H1 (cell line): Measurements from ENCODE around the gene IDH2. TPM values are rescaled to one million over a fixed set of nuclear protein-coding genes. Genes with fewer than 3 reads are reported as not detected.
A peak's percentile ranks its signal among the peaks of the same experiment; 100 is the strongest.

ENCODE experiments used
- CTCF ChIA-PET: fragments of 300-600 bp; sonication (Branson Sonifier 250); formaldehyde crosslinking; loops from one replicate; lab custom pipeline; 2021; ENCODE audit not compliant: partially characterized antibody; lab: Charles Lee
- POLR2A ChIA-PET: fragments of 300-600 bp; sonication (Branson Sonifier 250); formaldehyde crosslinking; loops from one replicate; lab custom pipeline; 2021; ENCODE audit warnings: inconsistent platforms; ENCODE audit not compliant: partially characterized antibody; lab: Charles Lee
- DNase-seq, 2 experiments: peaks; one replicate each; pipeline versions ENCODE4 v3.0.0 to v3.0.0-alpha.2; 2010 to 2022; ENCODE audit warnings: low spot score in 2 of 2, low read depth in 1 of 2, mixed read lengths in 1 of 2
- FAIRE-seq: peaks from 2 replicates; lab custom pipeline; 2011; peaks lifted over from hg19 to GRCh38; lab: Jason Lieb, UNC
- H2AFZ ChIP-seq: 2 replicates; pipeline ENCODE4 v1.8.1; 2012; ENCODE audit warnings: low read length, inconsistent platforms
- H2AK5ac ChIP-seq: 2 replicates; pipeline ENCODE4 v1.6.1; 2013; ENCODE audit warnings: low read depth, low read length
- H2BK120ac ChIP-seq: replicated peaks from 2 replicates; pipeline ENCODE3; 2013; ENCODE audit warnings: low read depth, low read length, inconsistent platforms
- H2BK12ac ChIP-seq: 2 replicates; pipeline ENCODE4 v1.6.1; 2013; ENCODE audit warnings: low read depth, low read length
- H2BK15ac ChIP-seq: 2 replicates; pipeline ENCODE4 v1.6.1; 2013; ENCODE audit warnings: low read length
- H2BK20ac ChIP-seq: 2 replicates; pipeline ENCODE4 v1.6.1; 2013; ENCODE audit warnings: low read length
- H2BK5ac ChIP-seq: 2 replicates; pipeline ENCODE4 v1.6.1; 2013; ENCODE audit warnings: low read depth, low read length
- H3K14ac ChIP-seq: 2 replicates; pipeline ENCODE4 v1.6.1; 2013; ENCODE audit warnings: inconsistent platforms; ENCODE audit not compliant: insufficient read length
- H3K18ac ChIP-seq: 2 replicates; pipeline ENCODE4 v1.6.1; 2013; ENCODE audit warnings: low read length; ENCODE audit errors: extremely low read depth
- H3K23ac ChIP-seq: 2 replicates; pipeline ENCODE4 v1.6.1; 2013; ENCODE audit warnings: inconsistent platforms; ENCODE audit not compliant: insufficient read length
- H3K23me2 ChIP-seq: 2 replicates; pipeline ENCODE4 v1.6.1; 2013; ENCODE audit warnings: low read depth, low read length
- H3K27ac ChIP-seq: 2 replicates; pipeline ENCODE4 v1.6.1; 2011; ENCODE audit warnings: low read depth, low read length, inconsistent platforms
- H3K27me3 ChIP-seq, 4 experiments: replicated peaks in 1 of 4; 1 replicate in 1 of 4; 2 replicates in 3 of 4; pipeline versions ENCODE4 v1.6.1 to v1.8.1; 2011 to 2013; ENCODE audit warnings: low read length in 3 of 4, mild to moderate bottlenecking in 3 of 4, inconsistent platforms in 2 of 4, mixed read lengths in 2 of 4, moderate library complexity in 1 of 4; ENCODE audit not compliant: control insufficient read depth in 3 of 4, insufficient read depth in 3 of 4; ENCODE audit errors: extremely low read depth in 1 of 4
- H3K36me3 ChIP-seq, 4 experiments: 2 replicates each; pipeline versions ENCODE4 v1.6.1 to v1.8.1; 2011 to 2013; ENCODE audit warnings: mild to moderate bottlenecking in 4 of 4, low read length in 3 of 4, moderate library complexity in 2 of 4, control low read depth in 1 of 4, inconsistent platforms in 1 of 4; ENCODE audit not compliant: insufficient read depth in 4 of 4, control insufficient read depth in 2 of 4
- H3K4ac ChIP-seq: replicated peaks from 2 replicates; pipeline ENCODE3; 2013; ENCODE audit warnings: low read length, low read depth, mixed read lengths, inconsistent platforms; ENCODE audit not compliant: insufficient read length
- H3K4me1 ChIP-seq, 4 experiments: replicated peaks in 1 of 4; 1 replicate in 1 of 4; 2 replicates in 3 of 4; pipeline versions ENCODE4 v1.6.1 to v1.8.1; 2011 to 2013; ENCODE audit warnings: low read length in 3 of 4, inconsistent platforms in 2 of 4, mixed read lengths in 1 of 4; ENCODE audit not compliant: insufficient read depth in 4 of 4, control insufficient read depth in 3 of 4
- H3K4me2 ChIP-seq, 2 experiments: 2 replicates each; pipeline versions ENCODE4 v1.6.1 to v1.8.1; 2011 to 2013; ENCODE audit warnings: low read depth in 2 of 2, low read length in 2 of 2, control low read depth in 1 of 2, inconsistent platforms in 1 of 2, mild to moderate bottlenecking in 1 of 2; ENCODE audit not compliant: insufficient read depth in 1 of 2
- H3K4me3 ChIP-seq, 4 experiments: fragments of 200-600, 300-600 bp in 1 of 4; sonication (generic), shearing (Covaris generic), sonication (Bioruptor Twin) in 1 of 4; 2 replicates each; pipeline versions ENCODE4 v1.5.1 to v1.8.1; 2011 to 2016; ENCODE audit warnings: low read length in 4 of 4, low read depth in 3 of 4, control low read depth in 2 of 4, inconsistent platforms in 2 of 4, mild to moderate bottlenecking in 2 of 4, mixed read lengths in 1 of 4, moderate library complexity in 1 of 4; ENCODE audit not compliant: insufficient read depth in 2 of 4; ENCODE audit errors: extremely low read depth in 1 of 4
- H3K56ac ChIP-seq: replicated peaks from 2 replicates; pipeline ENCODE3; 2013; ENCODE audit warnings: low read depth, mild to moderate bottlenecking, mixed read lengths, low read length, inconsistent platforms; ENCODE audit not compliant: insufficient read length
- H3K79me1 ChIP-seq: 2 replicates; pipeline ENCODE4 v1.6.1; 2013; ENCODE audit warnings: low read depth, low read length, control low read depth
- H3K79me2 ChIP-seq, 2 experiments: 2 replicates each; pipeline versions ENCODE4 v1.6.1 to v1.8.1; 2012 to 2013; ENCODE audit warnings: low read length in 2 of 2, mild to moderate bottlenecking in 2 of 2, inconsistent platforms in 1 of 2; ENCODE audit not compliant: insufficient read depth in 2 of 2, control insufficient read depth in 1 of 2
- H3K9ac ChIP-seq, 4 experiments: replicated peaks in 1 of 4; 1 replicate in 1 of 4; 2 replicates in 3 of 4; pipeline versions ENCODE4 v1.6.1 to v1.8.1; 2011 to 2013; ENCODE audit warnings: low read depth in 3 of 4, low read length in 3 of 4, control low read depth in 2 of 4, mild to moderate bottlenecking in 2 of 4, moderate library complexity in 2 of 4, inconsistent platforms in 1 of 4; ENCODE audit errors: extremely low read depth in 1 of 4
- H3K9me3 ChIP-seq, 2 experiments: 2 replicates each; pipeline versions ENCODE4 v1.6.1 to v1.8.1; 2012 to 2013; ENCODE audit warnings: mild to moderate bottlenecking in 2 of 2, moderate library complexity in 2 of 2, control low read depth in 1 of 2, inconsistent platforms in 1 of 2, low read depth in 1 of 2, low read length in 1 of 2, mixed read lengths in 1 of 2; ENCODE audit not compliant: insufficient read depth in 2 of 2
- H4K20me1 ChIP-seq, 2 experiments: replicated peaks in 1 of 2; 2 replicates each; pipeline versions ENCODE3 to v1.8.1; 2011 to 2013; ENCODE audit warnings: inconsistent platforms in 2 of 2, low read length in 2 of 2, mild to moderate bottlenecking in 1 of 2; ENCODE audit not compliant: insufficient read depth in 2 of 2, control insufficient read depth in 1 of 2
- H4K5ac ChIP-seq: 2 replicates; pipeline ENCODE4 v1.6.1; 2013; ENCODE audit warnings: low read length, low read depth, mixed read lengths, inconsistent platforms; ENCODE audit not compliant: insufficient read length
- H4K8ac ChIP-seq: 2 replicates; pipeline ENCODE4 v1.8.0; 2013; ENCODE audit warnings: mild to moderate bottlenecking, moderate library complexity, low read length, inconsistent platforms; ENCODE audit not compliant: insufficient read depth; ENCODE audit errors: extremely low read depth
- H4K91ac ChIP-seq: replicated peaks from 2 replicates; pipeline ENCODE3; 2013; ENCODE audit warnings: low read length, mixed read lengths, inconsistent platforms; ENCODE audit not compliant: insufficient read length
- GTF2F1 ChIP-seq: IDR thresholded peaks from 2 replicates; pipeline ENCODE4 v1.6.1; 2012; ENCODE audit warnings: low read depth, low read length, improper control_type of control experiment, borderline replicate concordance
- KDM4A ChIP-seq: IDR thresholded peaks from one replicate; pipeline ENCODE4 v1.7.1; 2012; ENCODE audit warnings: low read depth, mild to moderate bottlenecking, moderate library complexity, low read length, inconsistent platforms; ENCODE audit not compliant: severe bottlenecking
- PHF8 ChIP-seq: fragments of 200-600 bp; sonication (generic); conservative IDR thresholded peaks from 2 replicates; pipeline ENCODE4 v1.7.1; 2012; ENCODE audit warnings: low read depth, mild to moderate bottlenecking, inconsistent platforms, low read length, moderate library complexity
- RAD21 ChIP-seq, 2 experiments: IDR thresholded peaks in 1 of 2; conservative IDR thresholded peaks in 1 of 2; 2 replicates each; pipeline ENCODE4 v1.6.1; 2011; ENCODE audit warnings: low read depth in 2 of 2, low read length in 2 of 2, improper control_type of control experiment in 1 of 2, inconsistent platforms in 1 of 2, mild to moderate bottlenecking in 1 of 2, moderate library complexity in 1 of 2
- TAF1 ChIP-seq: IDR thresholded peaks from 2 replicates; pipeline ENCODE4 v1.6.1; 2011; ENCODE audit warnings: mild to moderate bottlenecking, low read depth, low read length
- TCF12 ChIP-seq: IDR thresholded peaks from 2 replicates; pipeline ENCODE4 v1.6.1; 2011; ENCODE audit warnings: low read depth, mild to moderate bottlenecking, low read length
- WGBS, 2 experiments: shearing (Covaris generic) in 1 of 2; methylation state at CpG; one replicate each; pipeline versions ENCODE4 v1.1.6 to v1.1.7; 2013 to 2015; ENCODE audit warnings: low lambda C conversion rate in 2 of 2, mixed read lengths in 2 of 2, inconsistent platforms in 1 of 2, low coverage in 1 of 2, missing lambda C conversion rate in 1 of 2; ENCODE audit not compliant: insufficient replicate concordance in 2 of 2, insufficient coverage in 1 of 2, insufficient read length in 1 of 2; ENCODE audit errors: extremely low coverage in 1 of 2, missing lambda C conversion rate in 1 of 2; 5-methylcytosine and 5-hydroxymethylcytosine counted together
- polyA plus RNA-seq, 7 experiments: library from polyadenylated mRNA; depleted of rRNA in 3 of 7; stranded (reverse) in 5 of 7; unstranded in 2 of 7; fragments of >200 nt in 5 of 7; fragments of 200-250 nt in 2 of 7; gene quantifications; 1 replicate in 5 of 7; 2 replicates in 1 of 7; 4 replicates in 1 of 7; pipeline versions ENCODE4 v1.2.1 to v1.2.3, GENCODE V29; 2011 to 2013; ENCODE audit warnings: missing spikeins in 2 of 7, mixed read lengths in 2 of 7
- total RNA-seq: library from RNA; stranded (reverse); fragmentation: NEBNext Ultra II Directional; extraction: Animal tissue kit (Norgen Biotek cat#: 25700); gene quantifications from 2 replicates; pipeline ENCODE4 v1.2.1, GENCODE V29; 2021
- TF ChIP-seq, protein P1 (sequence below), 3 experiments: IDR thresholded peaks; 1 replicate in 2 of 3; 2 replicates in 1 of 3; pipeline versions ENCODE4 v1.5.1 to v1.6.1; 2011; ENCODE audit warnings: low read length in 3 of 3, mild to moderate bottlenecking in 3 of 3, inconsistent platforms in 2 of 3, low read depth in 1 of 3, moderate library complexity in 1 of 3; ENCODE audit not compliant: insufficient read depth in 1 of 3; ENCODE audit errors: control extremely low read depth in 1 of 3
- TF ChIP-seq, protein P2 (sequence below): IDR thresholded peaks from 2 replicates; pipeline ENCODE4 v1.6.1; 2011; ENCODE audit warnings: low read depth, mild to moderate bottlenecking, low read length; ENCODE audit not compliant: insufficient read depth
- TF ChIP-seq, protein P3 (sequence below): IDR thresholded peaks from 2 replicates; pipeline ENCODE4 v1.6.1; 2012; ENCODE audit warnings: inconsistent platforms

The IDH2 gene
- total and polyA plus RNA-seq, 2 of the 8 experiments (the other 6 are each of a cell fraction or from before 2014, with no cell fraction given), result 64.2 to 84.6 TPM

DNA sequence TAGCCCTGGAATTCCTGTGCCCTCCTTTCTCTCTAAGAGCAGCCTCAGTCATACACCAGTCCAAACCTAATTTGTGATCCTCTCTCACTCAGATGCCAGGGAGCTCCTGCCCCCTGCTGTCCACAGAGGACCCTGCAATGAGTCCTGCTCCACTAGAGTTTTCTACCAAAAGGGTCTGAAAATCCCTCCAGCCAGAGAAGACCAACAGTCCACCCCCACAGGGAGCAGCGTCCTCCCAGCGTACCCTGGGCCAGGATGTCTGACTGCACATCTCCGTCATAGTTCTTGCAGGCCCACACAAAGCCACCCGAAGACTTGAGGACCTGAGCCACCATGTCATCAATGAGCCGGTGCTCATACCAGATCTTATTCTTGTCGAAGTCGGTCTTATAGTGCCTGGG, 15.4 kb downstream of the IDH2 start:
- no peak overlapping the region for H3K56ac ChIP-seq
- H2BK20ac ChIP-seq, result no peak overlapping the region
- no peak overlapping the region for H3K14ac ChIP-seq
- peaks cover 0 to 5% (median 2%) of the 10 kb centered on the region in 4 experiments; a peak in 3 of 7 replicates for H3K4me1 ChIP-seq
- 71% methylated on average over 7 of the region's 7 CpGs; no CpG with 5 or more reads in 1 of the 2 experiments for WGBS, 2 experiments
- H4K20me1 ChIP-seq, result peaks cover 0 to 6% of the 10 kb centered on the region in 2 experiments
- peaks cover 2 to 14% (median 6%) of the 10 kb centered on the region in 4 experiments; a peak in 5 of 8 replicates for H3K36me3 ChIP-seq
- no peaks in the 10 kb centered on the region for H3K23me2 ChIP-seq
- CTCF ChIA-PET, result interaction anchor here (0.9 to 10.4 kb wide), 28 partner anchors 10 to 325 kb away, joined by 3 to 99 read pairs (median 6); partner anchors contain the start of genes AP3S2, IDH2 and ZNF710
- no peak overlapping the region for H4K8ac ChIP-seq
- no peaks in the 10 kb centered on the region for H3K9me3 ChIP-seq
- H2BK120ac ChIP-seq, result no peak overlapping the region
- no peak overlapping the region for H2BK12ac ChIP-seq
- no peak overlapping the region for H3K9ac ChIP-seq
- H4K91ac ChIP-seq, result no peak overlapping the region
- H3K79me1 ChIP-seq, result no peaks in the 10 kb centered on the region
- H3K4ac ChIP-seq, result no peak overlapping the region
- DNase-seq (peak in 1 of 2 experiments; percentile 75), FAIRE-seq (no peak)
- no peaks in the 10 kb centered on the region for H3K79me2 ChIP-seq
- POLR2A ChIA-PET, result interaction anchor here (0.8 to 1.6 kb wide), 4 partner anchors 11 to 193 kb away, joined by 3 to 4 read pairs (median 4); partner anchors contain the start of gene AP3S2
- H3K27ac ChIP-seq, result no peak overlapping the region
- H3K4me2 ChIP-seq, result no peak overlapping the region
- H2AK5ac ChIP-seq, result no peak overlapping the region
- H3K18ac ChIP-seq, result no peak overlapping the region
- H2BK5ac ChIP-seq, result no peak overlapping the region
- no peak overlapping the region for H2BK15ac ChIP-seq
- no peak overlapping the region for H4K5ac ChIP-seq
- no peak overlapping the region for H3K23ac ChIP-seq
- no peak overlapping the region for H3K4me3 ChIP-seq
- no peaks in the 10 kb centered on the region for H3K27me3 ChIP-seq
- H2AFZ ChIP-seq, result no peak overlapping the region
- TF ChIP-seq, protein P1, sequence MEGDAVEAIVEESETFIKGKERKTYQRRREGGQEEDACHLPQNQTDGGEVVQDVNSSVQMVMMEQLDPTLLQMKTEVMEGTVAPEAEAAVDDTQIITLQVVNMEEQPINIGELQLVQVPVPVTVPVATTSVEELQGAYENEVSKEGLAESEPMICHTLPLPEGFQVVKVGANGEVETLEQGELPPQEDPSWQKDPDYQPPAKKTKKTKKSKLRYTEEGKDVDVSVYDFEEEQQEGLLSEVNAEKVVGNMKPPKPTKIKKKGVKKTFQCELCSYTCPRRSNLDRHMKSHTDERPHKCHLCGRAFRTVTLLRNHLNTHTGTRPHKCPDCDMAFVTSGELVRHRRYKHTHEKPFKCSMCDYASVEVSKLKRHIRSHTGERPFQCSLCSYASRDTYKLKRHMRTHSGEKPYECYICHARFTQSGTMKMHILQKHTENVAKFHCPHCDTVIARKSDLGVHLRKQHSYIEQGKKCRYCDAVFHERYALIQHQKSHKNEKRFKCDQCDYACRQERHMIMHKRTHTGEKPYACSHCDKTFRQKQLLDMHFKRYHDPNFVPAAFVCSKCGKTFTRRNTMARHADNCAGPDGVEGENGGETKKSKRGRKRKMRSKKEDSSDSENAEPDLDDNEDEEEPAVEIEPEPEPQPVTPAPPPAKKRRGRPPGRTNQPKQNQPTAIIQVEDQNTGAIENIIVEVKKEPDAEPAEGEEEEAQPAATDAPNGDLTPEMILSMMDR (IDR thresholded peaks at IDR 0.05; ENCODE audit: control extremely low read depth in 1 of 3, insufficient read depth in 1 of 3, low read depth in 1 of 3, low read length in 3 of 3), result peak; percentile 82 to 88 (median 84)
- TF ChIP-seq GTF2F1 (no peak), RAD21 (IDR thresholded peaks at IDR 0.05 in 1 of 2, conservative IDR thresholded peaks at IDR 0.05 in 1 of 2; ENCODE audit: low read depth in 2 of 2, low read length in 2 of 2) (peak; percentile 90 to 94), TCF12 (no peak), TAF1 (no peak), KDM4A (no peak), PHF8 (no peak)
- TF ChIP-seq, protein P2, sequence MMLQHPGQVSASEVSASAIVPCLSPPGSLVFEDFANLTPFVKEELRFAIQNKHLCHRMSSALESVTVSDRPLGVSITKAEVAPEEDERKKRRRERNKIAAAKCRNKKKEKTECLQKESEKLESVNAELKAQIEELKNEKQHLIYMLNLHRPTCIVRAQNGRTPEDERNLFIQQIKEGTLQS, result no peak
- TF ChIP-seq, protein P3, sequence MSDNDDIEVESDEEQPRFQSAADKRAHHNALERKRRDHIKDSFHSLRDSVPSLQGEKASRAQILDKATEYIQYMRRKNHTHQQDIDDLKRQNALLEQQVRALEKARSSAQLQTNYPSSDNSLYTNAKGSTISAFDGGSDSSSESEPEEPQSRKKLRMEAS, result no peak
